Mucosa of stomach (tissue), 1 donor: ENCODE data around the gene SLC39A6.
"Not testable (repeated sequence)": the region's sequence is repeated elsewhere in the genome, so short reads cannot be mapped to it uniquely, and the experiment has no call there.

Source experiments
- H3K27me3 ChIP-seq: one replicate; pipeline ENCODE4 v1.7.0; 2013; ENCODE audit warnings: mild to moderate bottlenecking, low read length; ENCODE audit not compliant: control insufficient read depth, insufficient read depth
- H3K36me3 ChIP-seq: one replicate; pipeline ENCODE4 v1.7.0; 2013; ENCODE audit warnings: low read length; ENCODE audit not compliant: control insufficient read depth, insufficient read depth
- H3K4me1 ChIP-seq: one replicate; pipeline ENCODE4 v1.7.0; 2013; ENCODE audit warnings: mild to moderate bottlenecking, low read length; ENCODE audit not compliant: control insufficient read depth, insufficient read depth
- H3K4me3 ChIP-seq: one replicate; pipeline ENCODE4 v1.7.0; 2013; ENCODE audit warnings: low read length
- H3K9ac ChIP-seq: one replicate; pipeline ENCODE4 v1.7.0; 2013; ENCODE audit warnings: mild to moderate bottlenecking, low read length, moderate library complexity
- H3K9me3 ChIP-seq: one replicate; pipeline ENCODE4 v1.7.0; 2013; ENCODE audit warnings: mild to moderate bottlenecking, low read length, moderate library complexity; ENCODE audit not compliant: control insufficient read depth
- donor health status: Pancreatic carcinoma.

SLC39A6 gene

DNA sequence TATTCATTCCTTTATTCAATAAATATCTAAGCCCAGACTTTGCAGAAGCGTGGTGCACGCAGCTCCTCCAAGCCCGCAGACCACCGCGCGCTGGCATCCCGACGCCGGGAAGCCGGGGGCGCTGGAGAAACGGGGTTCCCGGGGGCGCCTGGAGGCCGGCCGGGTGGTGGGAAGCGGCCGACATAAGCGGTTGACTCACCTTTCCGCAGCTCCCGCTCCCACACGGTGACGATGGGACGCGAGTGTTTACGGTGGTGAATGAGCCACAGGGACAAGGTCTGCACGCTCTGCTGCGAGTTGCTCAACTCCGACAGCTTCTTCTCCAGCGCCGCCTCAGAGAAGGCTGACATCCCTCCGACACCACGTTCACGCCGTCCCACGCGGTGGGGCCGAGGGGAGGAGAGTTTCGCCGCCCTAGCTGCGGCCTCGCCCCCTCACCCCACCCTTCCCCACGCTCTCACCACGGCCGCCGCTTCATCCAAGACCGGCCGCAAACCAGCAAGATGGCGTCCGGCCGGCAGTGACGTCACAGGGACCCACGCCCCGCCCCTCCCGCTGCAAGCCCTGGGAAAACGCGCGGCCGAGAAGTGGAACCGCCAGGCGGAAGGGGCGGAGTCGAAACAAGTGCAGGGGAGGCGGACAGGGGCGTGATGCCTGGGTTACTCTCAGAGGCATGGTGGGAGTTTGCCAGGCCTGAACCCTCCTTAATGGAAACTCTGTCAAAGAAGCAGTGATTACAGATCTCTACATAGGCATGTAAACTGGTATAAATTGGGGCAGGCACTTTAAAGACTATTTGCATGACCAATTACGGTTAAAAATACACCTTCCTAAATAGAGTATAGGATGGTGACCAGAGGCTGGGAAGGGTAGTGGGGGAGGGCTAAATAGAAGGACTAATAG lies 61.8 kb downstream of the SLC39A6 start, which contains the start of gene RPRD1A:
Gene RPRD1A, minus strand, starts transcription at position 505 of the 903 bp plus-strand sequence. Its CDS starts 155 bp downstream, at position 350.
- Histone ChIP-seq H3K4me1 (peaks cover 14% of the 10 kb centered on the region), H3K27me3 (no peaks in the 10 kb centered on the region), H3K4me3 (peak within 1 kb of the TSS; percentile 77), H3K9ac (peak within 1 kb of the TSS; percentile 87), H3K36me3 (no peaks in the 10 kb centered on the region), H3K9me3 (no peaks in the 10 kb centered on the region)

DNA sequence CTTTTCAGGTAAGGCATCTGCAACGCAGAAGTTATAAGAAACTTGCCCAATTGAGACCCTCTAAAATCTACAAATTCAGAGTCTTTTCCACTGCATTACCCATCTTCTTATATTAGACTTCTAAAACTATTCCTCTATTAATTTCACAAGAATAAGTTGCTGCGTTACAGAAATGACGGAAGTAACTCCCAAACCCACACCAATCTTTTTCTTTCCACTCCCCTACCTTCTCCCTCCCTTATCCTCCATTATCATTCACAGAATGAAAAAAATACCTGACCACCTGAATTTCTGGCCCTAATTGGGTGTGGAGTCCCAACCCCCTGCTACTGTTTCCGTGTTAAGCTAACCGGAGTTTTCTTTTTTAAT lies 62.5 kb downstream of the SLC39A6 start:
- Histone ChIP-seq H3K9me3 (no peaks in the 10 kb centered on the region), H3K4me1 (peaks cover 14% of the 10 kb centered on the region), H3K9ac (peak overlapping the region; percentile 87), H3K4me3 (peak overlapping the region; percentile 77), H3K27me3 (no peaks in the 10 kb centered on the region), H3K36me3 (no peaks in the 10 kb centered on the region)

DNA sequence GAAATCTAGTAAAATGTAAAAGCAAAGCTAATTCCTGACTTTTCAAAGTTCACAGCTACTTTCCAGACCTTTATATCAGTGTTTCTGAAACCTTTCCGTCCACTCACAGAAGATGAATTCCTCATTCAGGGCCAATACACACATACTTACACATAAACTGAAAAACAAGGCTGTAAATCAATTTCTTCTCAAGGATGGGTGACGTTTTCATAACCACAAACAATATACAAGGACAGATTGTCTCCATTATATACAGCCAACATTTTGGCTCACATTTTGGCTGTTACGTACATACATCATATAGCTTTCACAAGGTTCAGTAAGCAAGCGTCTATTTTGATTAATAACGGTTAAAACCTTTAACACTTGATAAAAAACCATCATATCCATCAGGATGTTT lies 63.1 kb downstream of the SLC39A6 start:
- no peak overlapping the region for H3K4me3 ChIP-seq
- no peaks in the 10 kb centered on the region for H3K27me3 ChIP-seq
- H3K36me3 ChIP-seq, result no peaks in the 10 kb centered on the region
- H3K9me3 ChIP-seq, result no peaks in the 10 kb centered on the region
- H3K9ac ChIP-seq, result peak overlapping the region; percentile 87
- peaks cover 14% of the 10 kb centered on the region for H3K4me1 ChIP-seq

DNA sequence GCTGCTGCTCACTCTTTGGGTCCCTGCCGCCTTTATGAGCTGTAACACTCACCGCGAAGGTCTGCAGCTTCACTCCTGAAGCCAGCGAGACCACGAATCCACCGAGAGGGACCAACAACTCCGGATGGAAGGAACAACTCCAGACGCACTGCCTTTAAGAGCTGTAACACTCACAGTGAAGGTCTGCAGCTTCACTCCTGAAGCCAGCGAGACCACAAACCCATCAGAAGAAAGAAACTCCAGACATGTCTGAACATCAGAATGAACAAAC lies 64.4 kb downstream of the SLC39A6 start:
- H3K9me3 ChIP-seq, H3K4me3 ChIP-seq, H3K9ac ChIP-seq, H3K36me3 ChIP-seq, H3K27me3 ChIP-seq: not testable (repeated sequence)
- peaks cover 14% of the 10 kb centered on the region for H3K4me1 ChIP-seq

DNA sequence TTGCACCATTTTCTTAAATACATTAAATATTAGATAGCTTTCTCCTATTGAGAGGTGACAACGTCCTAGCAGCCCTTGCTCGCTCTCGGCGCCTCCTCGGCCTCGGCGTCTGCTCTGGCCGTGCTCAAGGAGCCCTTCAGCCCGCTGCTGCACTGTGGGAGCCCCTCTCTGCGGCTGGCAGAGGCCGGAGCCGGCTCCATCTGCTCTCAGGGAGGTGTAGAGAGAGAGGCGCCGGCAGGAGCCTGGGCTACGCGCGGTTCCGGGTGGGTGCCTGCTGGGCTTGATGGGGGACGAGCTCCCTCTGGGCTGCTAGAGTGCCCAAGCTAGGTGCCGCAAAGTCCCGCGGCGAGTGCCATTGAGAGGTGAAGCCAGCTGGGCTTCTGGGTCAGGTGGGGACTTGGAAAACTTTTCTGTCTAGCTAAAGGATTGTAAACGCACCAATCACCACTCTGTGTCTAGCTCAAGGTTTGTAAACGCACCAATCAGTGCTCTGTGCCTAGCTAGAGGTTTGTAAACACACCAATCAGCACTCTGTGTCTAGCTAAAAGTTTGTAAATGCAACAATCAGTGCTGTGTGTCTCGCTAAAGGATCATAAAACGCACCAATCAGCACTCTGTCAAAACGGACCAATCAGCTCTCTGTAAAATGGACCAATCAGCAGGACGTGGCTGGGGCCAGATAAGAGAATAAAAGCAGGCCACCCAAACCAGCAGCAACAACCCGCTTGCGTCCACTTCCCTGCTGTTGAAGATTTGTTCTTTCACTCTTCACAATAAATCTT lies 64.9 kb downstream of the SLC39A6 start:
- Histone ChIP-seq H3K4me3 (no peak overlapping the region), H3K9ac (no peak overlapping the region), H3K9me3 (no peaks in the 10 kb centered on the region), H3K27me3 (no peaks in the 10 kb centered on the region), H3K4me1 (peaks cover 14% of the 10 kb centered on the region), H3K36me3 (no peaks in the 10 kb centered on the region)

DNA sequence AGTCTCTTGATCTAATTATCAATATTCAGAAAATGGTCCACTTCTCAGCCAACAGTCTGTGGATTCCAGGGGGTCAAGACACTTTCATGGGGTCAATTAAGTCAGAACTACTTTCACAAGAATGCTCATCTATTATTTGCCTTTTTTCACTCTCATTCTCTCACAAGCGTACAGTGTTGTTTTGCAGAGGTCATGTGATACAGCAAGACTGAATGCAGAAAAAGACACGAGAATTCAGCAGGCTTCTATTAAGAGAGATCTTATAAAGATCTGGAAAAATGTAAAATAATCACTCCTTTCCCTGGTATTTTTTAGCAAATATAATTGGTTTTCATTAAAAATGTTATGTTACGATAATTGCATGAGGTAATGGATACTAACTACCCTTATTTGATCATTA lies 70.5 kb downstream of the SLC39A6 start:
- H3K27me3 ChIP-seq, result no peaks in the 10 kb centered on the region
- no peaks in the 10 kb centered on the region for H3K4me1 ChIP-seq
- no peak overlapping the region for H3K9ac ChIP-seq
- H3K36me3 ChIP-seq, result no peaks in the 10 kb centered on the region
- H3K4me3 ChIP-seq, result no peak overlapping the region
- H3K9me3 ChIP-seq, result no peaks in the 10 kb centered on the region
